GM18502 (cell line): ENCODE data around the gene TSPAN17.

Source experiments
- ATAC-seq: cut with Tn5 transposase; IDR thresholded peaks from one replicate; pipeline ENCODE4 v1.9.1; 2021; ENCODE audit warnings: mild to moderate bottlenecking; ENCODE audit not compliant: unreplicated experiment, poor library complexity

Gene TSPAN17

GRCh38 chr5:176639208-176639607, 8.1 kb upstream of the TSPAN17 start:
- ATAC-seq = no peak

- no peak for ATAC-seq
These were observed 7.3 kb upstream of the TSPAN17 start for GRCh38 chr5:176639981-176640380.

GRCh38 chr5:176640616-176641015, 6.7 kb upstream of the TSPAN17 start:
- ATAC-seq = no peak

GRCh38 chr5:176642675-176643490, 4.4 kb upstream of the TSPAN17 start:
- ATAC-seq = no peak

- ATAC-seq = no peak
These were observed 3.6 kb upstream of the TSPAN17 start for GRCh38 chr5:176643491-176644219.

GRCh38 chr5:176644294-176644693, 3.0 kb upstream of the TSPAN17 start:
- ATAC-seq = no peak

- no peak for ATAC-seq
These were observed 2.2 kb upstream of the TSPAN17 start for GRCh38 chr5:176644878-176645670.

- ATAC-seq = no peak
These were observed 1.1 kb upstream of the TSPAN17 start for GRCh38 chr5:176646049-176646706.

- ATAC-seq = peak; percentile 24
These were observed 616 bp upstream of the TSPAN17 start for GRCh38 chr5:176646707-176647029.

GRCh38 chr5:176647843-176648473, 674 bp downstream of the TSPAN17 start:
- no peak for ATAC-seq

- no peak for ATAC-seq
These were observed 1.4 kb downstream of the TSPAN17 start for GRCh38 chr5:176648474-176649194.

- ATAC-seq = no peak
These were observed 3.1 kb downstream of the TSPAN17 start for GRCh38 chr5:176650354-176650884.

GRCh38 chr5:176651472-176651980, 4.2 kb downstream of the TSPAN17 start:
- no peak for ATAC-seq

- ATAC-seq = no peak
These were observed 4.9 kb downstream of the TSPAN17 start for GRCh38 chr5:176652136-176652535.

GRCh38 chr5:176653401-176654385, 6.4 kb downstream of the TSPAN17 start:
- no peak for ATAC-seq

GRCh38 chr5:176654856-176655255, 7.6 kb downstream of the TSPAN17 start:
- ATAC-seq = no peak

GRCh38 chr5:176656467-176656990, 9.2 kb downstream of the TSPAN17 start:
- no peak for ATAC-seq
